Fibroblast of lung (primary cell): Measurements from ENCODE around the gene HOXC5. TPM values are rescaled to one million over a fixed set of nuclear protein-coding genes. Genes with fewer than 3 reads are reported as not detected.

Experiments
- DNase-seq, 2 donors: peaks; one replicate each; pipeline versions ENCODE4 v3.0.0 to v3.0.0-alpha.2; 2010; ENCODE audit warnings: low read depth in 2 of 2
- H2AFZ ChIP-seq: 2 replicates; pipeline ENCODE4 v1.5.1; 2012; ENCODE audit warnings: low read length, control low read depth, inconsistent platforms
- H3K27ac ChIP-seq: 2 replicates; pipeline ENCODE4 v1.5.1; 2011; ENCODE audit warnings: low read length, control low read depth; ENCODE audit not compliant: insufficient read depth
- H3K27me3 ChIP-seq: 2 replicates; pipeline ENCODE4 v1.5.1; 2011; ENCODE audit warnings: mild to moderate bottlenecking, low read length; ENCODE audit not compliant: control insufficient read depth, insufficient read depth
- H3K36me3 ChIP-seq: 2 replicates; pipeline ENCODE4 v1.5.1; 2011; ENCODE audit warnings: low read length; ENCODE audit not compliant: control insufficient read depth, insufficient read depth
- H3K4me1 ChIP-seq: 2 replicates; pipeline ENCODE4 v1.5.1; 2011; ENCODE audit warnings: low read length; ENCODE audit not compliant: control insufficient read depth, insufficient read depth; ENCODE audit errors: extremely low read depth
- H3K4me2 ChIP-seq: 2 replicates; pipeline ENCODE4 v1.5.1; 2011; ENCODE audit warnings: low read length, control low read depth; ENCODE audit not compliant: insufficient read depth; ENCODE audit errors: extremely low read depth
- H3K4me3 ChIP-seq, 4 experiments: fragments of 200-600 bp in 1 of 4; sonication (generic) in 1 of 4; replicated peaks in 1 of 4; 2 replicates each; pipeline ENCODE4 v1.5.1; 2011 to 2016; ENCODE audit warnings: low read length in 4 of 4, low read depth in 3 of 4, mild to moderate bottlenecking in 3 of 4, control low read depth in 2 of 4, inconsistent platforms in 1 of 4, mixed read lengths in 1 of 4; ENCODE audit not compliant: insufficient read depth in 1 of 4; ENCODE audit errors: control extremely low read depth in 1 of 4
- H3K79me2 ChIP-seq: 2 replicates; pipeline ENCODE4 v1.5.1; 2012; ENCODE audit warnings: mild to moderate bottlenecking, low read length, inconsistent platforms; ENCODE audit not compliant: control insufficient read depth, insufficient read depth
- H3K9ac ChIP-seq: 2 replicates; pipeline ENCODE4 v1.5.1; 2011; ENCODE audit warnings: mild to moderate bottlenecking, low read length, control low read depth; ENCODE audit not compliant: insufficient read depth
- H3K9me3 ChIP-seq: 2 replicates; pipeline ENCODE4 v1.5.1; 2012; ENCODE audit warnings: low read depth, low read length; ENCODE audit not compliant: control insufficient read depth, insufficient read depth
- H4K20me1 ChIP-seq: 2 replicates; pipeline ENCODE4 v1.5.1; 2011; ENCODE audit warnings: low read length; ENCODE audit not compliant: control insufficient read depth, insufficient read depth; ENCODE audit errors: extremely low read depth
- CTCF ChIP-seq, 2 donors: IDR thresholded peaks in 1 of 2; conservative IDR thresholded peaks in 1 of 2; 1 replicate in 1 of 2; 2 replicates in 1 of 2; pipeline ENCODE4 v1.5.1; 2011 to 2012; ENCODE audit warnings: low read length in 2 of 2, control low read depth in 1 of 2, inconsistent platforms in 1 of 2, low read depth in 1 of 2, mild to moderate bottlenecking in 1 of 2
- EZH2 ChIP-seq: IDR thresholded peaks from 2 replicates; pipeline ENCODE4 v1.5.1; 2012; ENCODE audit warnings: low read length, control low read depth, mild to moderate bottlenecking; ENCODE audit errors: missing control alignments
- polyA plus RNA-seq, 2 donors: library from polyadenylated mRNA; depleted of rRNA in 1 of 2; stranded (reverse) in 1 of 2; unstranded in 1 of 2; fragments of >200 nt; gene quantifications; 2 replicates each; pipeline ENCODE4 v1.2.1, GENCODE V29; 2011 to 2012; ENCODE audit warnings: missing spikeins in 1 of 2
- total RNA-seq: library from RNA; depleted of rRNA; stranded (reverse); fragments of >200 nt; gene quantifications from 2 replicates; pipeline ENCODE4 v1.2.1, GENCODE V29; 2014

The HOXC5 gene
- total and polyA plus RNA-seq, 2 donors (not counting 1 experiment from before 2014, with no cell fraction given) = under 0.01 to 0.07 TPM

GRCh38 chr12:54068418-54069070, 35.7 kb downstream of the HOXC5 start:
- no peaks in the 10 kb centered on the region for H3K27me3 ChIP-seq
- no peaks in the 10 kb centered on the region for H3K4me1 ChIP-seq
- no peak for DNase-seq
- H3K9me3 ChIP-seq = no peaks in the 10 kb centered on the region
- no peak overlapping the region for H3K4me3 ChIP-seq
- H3K9ac ChIP-seq = no peak overlapping the region
- no peaks in the 10 kb centered on the region for H3K79me2 ChIP-seq
- H3K27ac ChIP-seq = no peak overlapping the region
- no peak overlapping the region for H2AFZ ChIP-seq
- TF ChIP-seq CTCF (conservative IDR thresholded peaks at IDR 0.05 in 1 of 2, IDR thresholded peaks at IDR 0.05 in 1 of 2; ENCODE audit: low read depth in 1 of 2, low read length in 2 of 2) (no peak), EZH2 (no peak)
- peak overlapping the region; percentile 13 for H3K4me2 ChIP-seq
- no peaks in the 10 kb centered on the region for H3K36me3 ChIP-seq
- H4K20me1 ChIP-seq = no peaks in the 10 kb centered on the region

- Histone ChIP-seq H3K4me3 (no peak overlapping the region), H3K4me2 (no peak overlapping the region), H3K9ac (no peak overlapping the region), H3K36me3 (no peaks in the 10 kb centered on the region), H3K4me1 (no peaks in the 10 kb centered on the region), H3K79me2 (no peaks in the 10 kb centered on the region), H3K27ac (no peak overlapping the region), H4K20me1 (no peaks in the 10 kb centered on the region), H2AFZ (no peak overlapping the region), H3K9me3 (no peaks in the 10 kb centered on the region), H3K27me3 (no peaks in the 10 kb centered on the region)
- DNase-seq = no peak
- TF ChIP-seq CTCF (conservative IDR thresholded peaks at IDR 0.05 in 1 of 2, IDR thresholded peaks at IDR 0.05 in 1 of 2; ENCODE audit: low read depth in 1 of 2, low read length in 2 of 2) = no peak
- no peak for TF ChIP-seq EZH2
Measured at GRCh38 chr12:54071942-54072341, 39.1 kb downstream of the HOXC5 start.

GRCh38 chr12:54074308-54074707, 41.5 kb downstream of the HOXC5 start:
- no peak overlapping the region for H2AFZ ChIP-seq
- H4K20me1 ChIP-seq = no peaks in the 10 kb centered on the region
- no peaks in the 10 kb centered on the region for H3K9me3 ChIP-seq
- H3K79me2 ChIP-seq = no peaks in the 10 kb centered on the region
- H3K4me2 ChIP-seq = no peak overlapping the region
- DNase-seq = no peak
- no peak overlapping the region for H3K9ac ChIP-seq
- H3K4me3 ChIP-seq = no peak overlapping the region
- no peaks in the 10 kb centered on the region for H3K4me1 ChIP-seq
- no peaks in the 10 kb centered on the region for H3K27me3 ChIP-seq
- H3K27ac ChIP-seq = no peak overlapping the region
- TF ChIP-seq EZH2 = no peak
- no peak for TF ChIP-seq CTCF (conservative IDR thresholded peaks at IDR 0.05 in 1 of 2, IDR thresholded peaks at IDR 0.05 in 1 of 2; ENCODE audit: low read depth in 1 of 2, low read length in 2 of 2)
- no peaks in the 10 kb centered on the region for H3K36me3 ChIP-seq
